Thoracic aorta (tissue), 2 donors: Measurements from ENCODE around the gene PLVAP. TPM values are rescaled to one million over a fixed set of nuclear protein-coding genes. Genes with fewer than 3 reads are reported as not detected.

Experiments
- ATAC-seq: fragments of 150-250 bp; one replicate; pipeline ENCODE4 v1.8.0; 2017; ENCODE audit warnings: low read depth; ENCODE audit not compliant: insufficient number of reproducible peaks, low FRiP score
- DNase-seq: peaks from one replicate; pipeline ENCODE4 v3.0.0-alpha.2; 2020; ENCODE audit warnings: low spot score
- H3K27ac ChIP-seq, 2 donors: fragments of 200-600 bp; sonication (generic); 1 replicate in 1 of 2; 2 replicates in 1 of 2; pipeline ENCODE4 v1.5.1; 2016; ENCODE audit warnings: mild to moderate bottlenecking in 2 of 2, moderate library complexity in 2 of 2
- H3K27me3 ChIP-seq: fragments of 200-600 bp; sonication (generic); replicated peaks from 2 replicates; pipeline ENCODE4 v1.6.0; 2016; ENCODE audit warnings: mild to moderate bottlenecking; ENCODE audit not compliant: insufficient read depth
- H3K36me3 ChIP-seq: fragments of 200-600 bp; sonication (generic); one replicate; pipeline ENCODE4 v1.5.1; 2016
- H3K4me1 ChIP-seq, 2 donors: fragments of 200-600 bp; sonication (generic); 1 replicate in 1 of 2; 2 replicates in 1 of 2; pipeline versions ENCODE4 v1.5.1 to v1.6.0; 2016; ENCODE audit warnings: low read depth in 2 of 2, mild to moderate bottlenecking in 1 of 2; ENCODE audit not compliant: control insufficient read depth in 1 of 2
- H3K4me3 ChIP-seq: fragments of 200-600 bp; sonication (generic); 2 replicates; pipeline ENCODE4 v1.5.1; 2016; ENCODE audit warnings: mild to moderate bottlenecking
- H3K9me3 ChIP-seq: fragments of 200-600 bp; sonication (generic); 2 replicates; pipeline ENCODE4 v1.5.1; 2016
- total RNA-seq, 2 donors: library from RNA; depleted of rRNA; stranded (reverse); fragments of >200 nt; gene quantifications; one replicate each; pipeline versions ENCODE4 v1.1.0 to v1.2.3, GENCODE V29; 2016
- TF ChIP-seq, protein P1 (sequence below): fragments of 200-600 bp; sonication (generic); IDR thresholded peaks from one replicate; pipeline ENCODE4 v1.5.1; 2019; ENCODE audit warnings: antibody characterized with exemption

PLVAP gene
- total RNA-seq, 2 donors from 2014 or later: 120 to 126 TPM

GRCh38 chr19:17334414-17335409 is 42.4 kb downstream of the PLVAP start, which contains the start of gene ANO8:
Gene ANO8 (minus strand): TSS chr19:17334855. CDS start chr19:17334670, 185 bp downstream.
- TF ChIP-seq, protein P1, sequence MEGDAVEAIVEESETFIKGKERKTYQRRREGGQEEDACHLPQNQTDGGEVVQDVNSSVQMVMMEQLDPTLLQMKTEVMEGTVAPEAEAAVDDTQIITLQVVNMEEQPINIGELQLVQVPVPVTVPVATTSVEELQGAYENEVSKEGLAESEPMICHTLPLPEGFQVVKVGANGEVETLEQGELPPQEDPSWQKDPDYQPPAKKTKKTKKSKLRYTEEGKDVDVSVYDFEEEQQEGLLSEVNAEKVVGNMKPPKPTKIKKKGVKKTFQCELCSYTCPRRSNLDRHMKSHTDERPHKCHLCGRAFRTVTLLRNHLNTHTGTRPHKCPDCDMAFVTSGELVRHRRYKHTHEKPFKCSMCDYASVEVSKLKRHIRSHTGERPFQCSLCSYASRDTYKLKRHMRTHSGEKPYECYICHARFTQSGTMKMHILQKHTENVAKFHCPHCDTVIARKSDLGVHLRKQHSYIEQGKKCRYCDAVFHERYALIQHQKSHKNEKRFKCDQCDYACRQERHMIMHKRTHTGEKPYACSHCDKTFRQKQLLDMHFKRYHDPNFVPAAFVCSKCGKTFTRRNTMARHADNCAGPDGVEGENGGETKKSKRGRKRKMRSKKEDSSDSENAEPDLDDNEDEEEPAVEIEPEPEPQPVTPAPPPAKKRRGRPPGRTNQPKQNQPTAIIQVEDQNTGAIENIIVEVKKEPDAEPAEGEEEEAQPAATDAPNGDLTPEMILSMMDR: no peak
- H3K9me3 ChIP-seq: no peaks in the 10 kb centered on the region
- peak; percentile 50 for ATAC-seq
- H3K27ac ChIP-seq: peak within 1 kb of the TSS; percentile 38 to 47
- H3K36me3 ChIP-seq: peaks cover 4% of the 10 kb centered on the region
- H3K27me3 ChIP-seq: no peaks in the 10 kb centered on the region
- H3K4me3 ChIP-seq: peak within 1 kb of the TSS; percentile 97
- peaks cover 20 to 41% of the 10 kb centered on the region in 2 donors for H3K4me1 ChIP-seq
- DNase-seq: peak; percentile 85

GRCh38 chr19:17333611-17334413 is 43.3 kb downstream of the PLVAP start:
- Histone ChIP-seq H3K27ac (peak overlapping the region in 1 of 2 donors; percentile 47), H3K4me3 (peak overlapping the region; percentile 97), H3K36me3 (peaks cover 4% of the 10 kb centered on the region), H3K27me3 (no peaks in the 10 kb centered on the region), H3K9me3 (no peaks in the 10 kb centered on the region), H3K4me1 (peaks cover 20 to 40% of the 10 kb centered on the region in 2 donors)
- no peak for DNase-seq
- ATAC-seq: no peak
- TF ChIP-seq, protein P1: no peak

DNA sequence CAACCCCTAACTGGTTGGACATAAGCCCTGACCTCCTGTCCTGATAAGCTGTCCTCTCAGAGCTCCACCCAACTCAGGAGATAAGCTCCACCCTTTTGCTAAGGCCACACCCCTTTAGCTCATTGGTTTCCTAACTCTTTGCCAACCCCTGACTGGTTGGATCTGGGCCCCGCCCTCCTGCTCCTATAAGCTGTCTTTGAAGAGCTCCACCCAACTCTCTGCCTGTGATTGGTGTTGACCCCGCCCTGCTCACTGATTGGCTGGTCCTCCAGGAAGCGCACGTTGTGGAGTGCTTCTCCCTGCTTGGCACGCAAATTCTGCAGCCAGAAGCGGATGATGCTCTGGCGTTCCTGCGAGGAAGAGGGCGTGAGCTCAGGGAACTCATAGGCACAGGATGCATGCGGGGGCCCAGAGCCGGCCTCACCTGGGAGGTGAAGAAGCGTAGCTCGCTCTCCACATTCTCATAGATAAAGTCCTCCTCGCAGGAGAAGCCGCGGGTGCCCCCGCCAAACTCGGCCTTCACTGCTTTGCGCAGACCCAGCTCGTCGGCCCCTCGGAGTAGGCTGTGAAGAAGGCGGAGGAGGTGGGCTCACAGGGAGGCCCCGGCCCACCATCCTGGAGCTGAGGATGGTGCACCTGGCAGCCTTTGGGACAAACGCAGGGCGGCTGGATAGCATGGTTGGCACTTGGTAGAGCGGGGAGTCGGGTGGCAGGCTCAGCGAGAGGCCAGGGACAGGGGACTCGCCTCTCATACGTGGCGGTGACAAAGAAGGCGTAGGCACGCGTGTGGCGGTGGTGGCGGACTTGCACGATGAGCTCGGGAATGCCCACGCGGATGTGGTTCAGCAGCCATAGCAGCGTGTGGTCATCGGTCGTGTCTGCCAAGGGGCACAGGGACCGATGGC is 44.2 kb downstream of the PLVAP start:
- Histone ChIP-seq H3K27ac (no peak overlapping the region), H3K27me3 (no peaks in the 10 kb centered on the region), H3K9me3 (no peaks in the 10 kb centered on the region), H3K4me1 (peaks cover 16 to 31% of the 10 kb centered on the region in 2 donors), H3K4me3 (no peak overlapping the region), H3K36me3 (peaks cover 4% of the 10 kb centered on the region)
- DNase-seq: no peak
- no peak for ATAC-seq
- TF ChIP-seq, protein P1: no peak

GRCh38 chr19:17332360-17332676 is 44.8 kb downstream of the PLVAP start:
- no peak overlapping the region for H3K27ac ChIP-seq
- DNase-seq (no peak), ATAC-seq (no peak)
- H3K9me3 ChIP-seq: no peaks in the 10 kb centered on the region
- H3K4me3 ChIP-seq: no peak overlapping the region
- peaks cover 4% of the 10 kb centered on the region for H3K36me3 ChIP-seq
- peaks cover 13 to 28% of the 10 kb centered on the region in 2 donors for H3K4me1 ChIP-seq
- TF ChIP-seq, protein P1: no peak
- no peaks in the 10 kb centered on the region for H3K27me3 ChIP-seq
